ENCODE measurements around the gene IGSF9. TPM values are rescaled to one million over a fixed set of nuclear protein-coding genes. Genes with fewer than 3 reads are reported as not detected.

The IGSF9 gene
- total RNA-seq, 5 donors from 2014 or later (not counting 1 experiment from before 2014, with no cell fraction given), result 0.06 to 0.16 (median 0.12) TPM; not detected in 2

Other genes with a start within 250 kb of the IGSF9 start
- gene CRP, start 231.0 kb downstream of the IGSF9 start, total RNA-seq, result 1 to 10 TPM in 2 of 5 donors, under 1 TPM in 1, not detected in 2; 0.73 to 2.1 (median 1.7) TPM
- gene DUSP23, start 164.7 kb downstream of the IGSF9 start, total RNA-seq, result 10 to 100 TPM in 4 of 5 donors, 1 to 10 TPM in 1; 8.8 to 17.1 (median 14.3) TPM
- 10 to 100 TPM in 2 of 5 donors, 1 to 10 TPM in 3; 1.2 to 43.3 (median 5.8) TPM for gene FCRL6, start 143.3 kb downstream of the IGSF9 start, total RNA-seq
- gene SLAMF8, start 118.7 kb downstream of the IGSF9 start, total RNA-seq, result 1 to 10 TPM in 1 of 5 donors, under 1 TPM in 3, not detected in 1; 0.41 to 1.0 (median 0.69) TPM
- gene VSIG8, start 83.0 kb downstream of the IGSF9 start, total RNA-seq, result not detected
- 1 to 10 TPM; 1.2 to 4.7 (median 1.5) TPM for gene CFAP45, start 45.4 kb downstream of the IGSF9 start, total RNA-seq
- 100 to 1,000 TPM; 210 to 372 (median 245) TPM for gene TAGLN2, start 20.1 kb downstream of the IGSF9 start, total RNA-seq
- gene SLAMF9, start 8.6 kb upstream of the IGSF9 start, total RNA-seq, result not detected
- 1 to 10 TPM; 3.2 to 9.7 (median 8.4) TPM for gene PIGM, start 86.4 kb upstream of the IGSF9 start, total RNA-seq
- under 1 TPM in 1 of 5 donors, not detected in 4; 0.22 TPM for gene KCNJ10, start 124.5 kb upstream of the IGSF9 start, total RNA-seq
- not detected for gene KCNJ9, start 135.9 kb upstream of the IGSF9 start, total RNA-seq
- gene IGSF8, start 153.0 kb upstream of the IGSF9 start, total RNA-seq, result 10 to 100 TPM; 41.8 to 71.5 (median 62.2) TPM
- under 1 TPM in 2 of 5 donors, not detected in 3; 0.10 to 0.26 TPM for gene ATP1A2, start 170.1 kb upstream of the IGSF9 start, total RNA-seq
- gene ATP1A4, start 206.0 kb upstream of the IGSF9 start, total RNA-seq, result not detected
- gene CASQ1, start 245.0 kb upstream of the IGSF9 start, total RNA-seq, result not detected